Astrocyte of the cerebellum (primary cell): Measurements from ENCODE around the gene ATP11A.
A peak's percentile ranks its signal among the peaks of the same experiment; 100 is the strongest.

Experiments
- DNase-seq: peaks from one replicate; pipeline ENCODE4 v3.0.0-alpha.2; 2011; ENCODE audit warnings: low read depth
- H3K4me3 ChIP-seq: 2 replicates; pipeline ENCODE4 v1.5.1; 2011; ENCODE audit warnings: mild to moderate bottlenecking, low read depth, low read length, moderate library complexity
- CTCF ChIP-seq: IDR thresholded peaks from 2 replicates; pipeline ENCODE4 v1.5.1; 2012; ENCODE audit warnings: low read length, low read depth, moderate library complexity, mild to moderate bottlenecking; ENCODE audit errors: missing control alignments
- in situ Hi-C: cut with HindIII; loops from 2 replicates; pipeline ENCODE4 v1.10.0; 2017; ENCODE audit warnings: low sequenced_read_pairs

Gene ATP11A

DNA sequence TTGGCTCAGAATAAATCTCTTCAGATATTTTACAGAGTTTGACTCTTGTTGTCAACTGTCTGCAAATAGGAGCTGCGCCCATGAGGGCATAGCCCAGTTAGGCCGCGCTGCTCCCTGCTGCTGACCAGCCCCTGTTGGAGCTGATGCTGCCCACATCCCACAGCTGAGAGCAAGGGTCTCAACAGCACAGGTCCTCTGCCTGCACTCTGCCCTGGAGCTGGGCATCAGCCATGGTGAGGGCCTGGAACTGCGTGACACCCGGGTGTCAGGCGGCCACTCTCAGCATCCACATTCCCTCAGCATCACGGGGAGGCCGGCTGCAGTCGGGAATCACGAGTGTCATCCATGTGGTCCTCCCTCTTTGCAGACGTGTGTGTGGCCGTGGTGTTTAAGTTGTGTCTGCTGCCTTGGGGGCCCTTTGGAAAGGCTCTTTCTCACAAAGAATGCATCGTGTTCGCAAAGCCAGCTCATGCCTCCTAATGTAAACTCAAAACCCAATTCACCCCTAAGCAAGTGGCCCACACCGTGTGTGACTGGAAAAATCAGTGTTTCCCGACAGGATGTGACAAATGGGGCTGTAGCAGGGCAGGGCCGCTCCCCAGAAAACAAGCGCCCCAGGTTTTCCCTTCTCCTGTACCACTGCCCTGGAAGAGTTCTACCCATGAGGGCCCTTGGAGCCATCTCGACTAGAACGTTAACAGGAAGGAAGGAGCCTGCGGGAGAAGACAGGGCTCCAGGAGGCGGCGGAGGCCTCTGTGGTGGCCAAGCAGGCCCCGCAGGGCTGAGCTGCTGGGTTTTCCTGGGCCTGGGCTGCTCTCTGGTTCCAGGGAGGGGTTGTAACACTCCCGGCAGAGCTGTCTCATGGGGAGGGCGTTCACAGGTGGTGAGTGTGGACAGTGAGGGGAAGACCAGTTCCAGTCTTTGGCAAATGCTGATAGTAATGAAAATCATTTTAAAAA is 20.3 kb downstream of the ATP11A start:
- DNase-seq = no peak
- in situ Hi-C loops = no loop called here
- TF ChIP-seq CTCF = no peak
- no peak overlapping the region for H3K4me3 ChIP-seq

DNA sequence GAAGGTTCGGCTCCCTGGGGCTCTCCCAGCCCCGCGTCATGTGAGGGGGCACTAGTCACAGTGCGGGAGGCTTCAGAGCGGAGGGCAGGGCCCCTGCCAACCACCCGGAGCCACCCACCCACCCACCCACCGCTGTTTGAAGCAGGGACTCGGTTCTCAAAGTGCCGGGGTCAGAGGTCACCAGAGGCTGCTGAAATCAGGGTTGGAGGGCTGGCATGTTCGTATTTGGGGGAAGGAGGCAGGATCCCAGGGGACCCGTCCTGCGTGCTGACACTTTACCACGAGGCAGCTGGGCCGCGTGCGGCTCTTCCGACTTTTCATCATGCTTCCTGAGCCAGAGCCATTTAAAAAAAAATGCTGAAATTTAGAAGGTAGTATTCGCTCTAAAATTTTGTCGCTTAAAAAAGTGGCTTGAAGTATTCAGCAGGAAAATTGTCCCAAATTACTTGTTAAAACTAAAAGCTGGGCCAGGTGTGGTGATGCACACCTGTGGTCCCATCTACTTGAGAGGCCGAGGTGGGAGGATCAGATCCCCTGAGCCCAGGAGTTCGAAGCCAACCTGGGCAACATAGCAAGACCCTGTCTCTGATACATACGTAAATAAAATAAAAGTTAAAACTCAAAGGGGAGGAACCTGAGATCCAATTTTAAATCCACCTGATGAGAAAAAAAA is 21.2 kb downstream of the ATP11A start:
- DNase-seq = no peak
- no peak for TF ChIP-seq CTCF
- in situ Hi-C loops = no loop called here
- peak overlapping the region; percentile 21 for H3K4me3 ChIP-seq

DNA sequence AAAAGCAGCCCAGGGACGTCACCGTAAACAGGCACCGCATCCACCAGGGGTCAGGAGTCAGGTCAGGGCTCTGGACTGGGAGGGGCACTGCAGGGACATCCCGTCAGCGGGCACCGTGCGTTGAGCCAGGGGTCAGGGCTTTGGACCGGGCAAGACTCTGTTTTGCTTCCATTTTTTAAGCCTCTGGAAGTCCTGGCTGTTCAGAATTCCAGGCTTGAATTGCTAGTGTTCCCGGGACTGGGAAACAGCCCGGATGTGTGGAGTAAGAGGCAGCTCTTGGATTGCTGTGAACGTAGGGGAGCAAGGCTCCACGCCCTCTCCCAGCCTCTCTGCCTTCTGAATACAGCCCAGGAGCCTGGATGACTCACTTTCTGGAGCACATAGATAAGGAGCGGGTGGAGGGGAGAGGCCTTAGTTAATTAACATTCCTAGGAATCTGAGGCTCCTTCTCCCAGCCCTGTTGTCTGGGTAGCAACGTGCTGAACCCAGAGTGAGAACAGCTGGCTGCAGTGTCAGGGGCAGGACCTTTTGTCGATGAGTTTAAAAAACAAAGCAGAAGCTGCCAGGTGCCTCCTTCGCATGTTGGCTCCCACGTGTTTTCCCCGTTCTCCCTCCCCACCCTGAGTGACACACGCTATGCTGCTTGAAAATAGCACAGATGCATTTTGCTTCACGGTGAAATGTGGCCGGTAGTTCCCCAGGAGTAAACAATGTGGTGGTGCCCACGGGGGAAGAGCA is 21.9 kb downstream of the ATP11A start:
- peak overlapping the region; percentile 21 for H3K4me3 ChIP-seq
- peak; percentile 83 for DNase-seq
- TF ChIP-seq CTCF = peak; percentile 6
- in situ Hi-C loops = no loop called here

DNA sequence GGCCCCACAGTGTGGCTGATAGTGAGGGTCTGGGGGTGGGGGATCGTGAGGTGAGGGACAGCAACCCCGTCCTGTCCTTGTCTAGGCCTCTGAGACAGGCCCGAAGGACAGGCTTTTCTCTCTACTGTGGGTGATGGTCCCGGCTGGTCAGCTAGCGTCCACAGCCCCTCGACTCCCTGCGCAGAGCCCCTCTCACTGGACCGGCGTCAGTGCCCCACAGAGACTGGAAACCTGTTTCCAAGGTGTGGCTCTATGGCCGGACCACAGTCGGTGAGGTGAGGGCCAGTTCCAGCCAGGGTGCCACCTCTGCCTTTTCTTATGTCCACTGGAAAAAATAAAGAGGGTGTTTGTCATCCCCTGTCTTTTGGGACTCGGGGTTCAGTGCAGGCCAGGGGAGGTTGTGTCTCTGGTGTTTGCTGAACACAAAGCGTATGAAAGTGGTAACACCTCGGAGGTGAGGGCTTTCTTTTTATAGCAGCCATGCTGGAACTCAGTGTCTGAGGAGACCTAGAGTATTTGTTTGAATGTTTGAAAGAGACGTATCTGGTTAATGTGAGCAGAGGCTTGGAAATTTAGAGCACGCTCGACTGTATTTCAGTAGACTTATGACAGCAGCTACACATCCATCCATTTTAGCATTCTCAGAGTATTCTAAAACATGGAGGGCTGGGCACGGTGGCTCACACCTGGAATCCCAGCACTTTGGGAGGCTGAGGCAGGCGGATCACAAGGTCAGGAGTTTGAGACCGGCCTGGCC is 22.8 kb downstream of the ATP11A start:
- in situ Hi-C loops = no loop called here
- TF ChIP-seq CTCF = no peak
- H3K4me3 ChIP-seq = no peak overlapping the region
- no peak for DNase-seq

- in situ Hi-C loops = no loop called here
- TF ChIP-seq CTCF = no peak
- DNase-seq = no peak
- H3K4me3 ChIP-seq = no peak overlapping the region
These were observed 23.8 kb downstream of the ATP11A start for GRCh38 chr13:112713517-112714253.
